Activated naive CD8-positive, alpha-beta T cell (primary cell): Measurements from ENCODE around the gene ZMIZ1.

Source experiments
- H3K27ac Mint-ChIP-seq: one replicate; pipeline ENCODE4 v1.8.0; 2021; ENCODE audit warnings: mixed read lengths
- H3K27me3 Mint-ChIP-seq: one replicate; pipeline ENCODE4 v1.8.0; 2021; ENCODE audit warnings: mixed read lengths
- H3K36me3 Mint-ChIP-seq: one replicate; pipeline ENCODE4 v1.8.0; 2021; ENCODE audit warnings: mixed read lengths
- H3K4me1 Mint-ChIP-seq: one replicate; pipeline ENCODE4 v1.8.0; 2021; ENCODE audit warnings: low read depth, mixed read lengths
- H3K4me3 Mint-ChIP-seq: one replicate; pipeline ENCODE4 v1.8.0; 2021; ENCODE audit warnings: mild to moderate bottlenecking, mixed read lengths
- H3K9me3 Mint-ChIP-seq: one replicate; pipeline ENCODE4 v1.8.0; 2021; ENCODE audit warnings: low read depth, mixed read lengths

The ZMIZ1 gene

GRCh38 chr10:79306644-79307220 lies 238.0 kb downstream of the ZMIZ1 start:
- Mint-ChIP-seq H3K27me3 (no peaks in the 10 kb centered on the region), H3K4me3 (no peak overlapping the region), H3K36me3 (peaks cover 10% of the 10 kb centered on the region), H3K9me3 (no peaks in the 10 kb centered on the region), H3K27ac (no peak overlapping the region), H3K4me1 (no peaks in the 10 kb centered on the region)

- Mint-ChIP-seq H3K9me3 (no peaks in the 10 kb centered on the region), H3K27ac (no peak overlapping the region), H3K4me1 (no peaks in the 10 kb centered on the region), H3K4me3 (no peak overlapping the region), H3K27me3 (no peaks in the 10 kb centered on the region), H3K36me3 (peaks cover 7% of the 10 kb centered on the region)
These were observed 239.2 kb downstream of the ZMIZ1 start for GRCh38 chr10:79308016-79308415.

- no peaks in the 10 kb centered on the region for H3K27me3 Mint-ChIP-seq
- H3K36me3 Mint-ChIP-seq: peaks cover 7% of the 10 kb centered on the region
These were observed 240.4 kb downstream of the ZMIZ1 start for GRCh38 chr10:79308969-79309665.

GRCh38 chr10:79310200-79310865 lies 241.6 kb downstream of the ZMIZ1 start:
- no peaks in the 10 kb centered on the region for H3K27me3 Mint-ChIP-seq
- H3K9me3 Mint-ChIP-seq: no peaks in the 10 kb centered on the region
- H3K4me1 Mint-ChIP-seq: no peaks in the 10 kb centered on the region
- no peak overlapping the region for H3K27ac Mint-ChIP-seq
- H3K4me3 Mint-ChIP-seq: no peak overlapping the region
- H3K36me3 Mint-ChIP-seq: peaks cover 7% of the 10 kb centered on the region

More at GRCh38 chr10:79308969-79309665, 240.4 kb downstream of the ZMIZ1 start:
- Mint-ChIP-seq H3K4me3 (no peak overlapping the region), H3K4me1 (no peaks in the 10 kb centered on the region), H3K27ac (no peak overlapping the region), H3K9me3 (no peaks in the 10 kb centered on the region)

- Mint-ChIP-seq H3K27me3 (no peaks in the 10 kb centered on the region), H3K9me3 (no peaks in the 10 kb centered on the region), H3K4me3 (no peak overlapping the region), H3K27ac (no peak overlapping the region), H3K36me3 (peaks cover 7% of the 10 kb centered on the region), H3K4me1 (peaks cover 6% of the 10 kb centered on the region)
These were observed 242.3 kb downstream of the ZMIZ1 start for GRCh38 chr10:79310911-79311573.

- H3K36me3 Mint-ChIP-seq: peaks cover 7% of the 10 kb centered on the region
- H3K9me3 Mint-ChIP-seq: no peaks in the 10 kb centered on the region
These were observed 243.0 kb downstream of the ZMIZ1 start for GRCh38 chr10:79311581-79312407.

GRCh38 chr10:79312601-79313187 lies 243.9 kb downstream of the ZMIZ1 start:
- Mint-ChIP-seq H3K9me3 (no peaks in the 10 kb centered on the region), H3K27ac (no peak overlapping the region)

More at GRCh38 chr10:79311581-79312407, 243.0 kb downstream of the ZMIZ1 start:
- Mint-ChIP-seq H3K27ac (no peak overlapping the region), H3K27me3 (no peaks in the 10 kb centered on the region), H3K4me3 (no peak overlapping the region), H3K4me1 (peaks cover 12% of the 10 kb centered on the region)

GRCh38 chr10:79313320-79313719 lies 244.6 kb downstream of the ZMIZ1 start:
- Mint-ChIP-seq H3K27me3 (no peaks in the 10 kb centered on the region), H3K4me3 (no peak overlapping the region), H3K27ac (no peak overlapping the region), H3K4me1 (peaks cover 27% of the 10 kb centered on the region), H3K36me3 (peaks cover 4% of the 10 kb centered on the region), H3K9me3 (no peaks in the 10 kb centered on the region)

More at GRCh38 chr10:79312601-79313187, 243.9 kb downstream of the ZMIZ1 start:
- no peak overlapping the region for H3K4me3 Mint-ChIP-seq
- H3K4me1 Mint-ChIP-seq: peaks cover 21% of the 10 kb centered on the region
- peaks cover 6% of the 10 kb centered on the region for H3K36me3 Mint-ChIP-seq
- H3K27me3 Mint-ChIP-seq: no peaks in the 10 kb centered on the region

- peaks cover 4% of the 10 kb centered on the region for H3K36me3 Mint-ChIP-seq
- H3K27ac Mint-ChIP-seq: no peak overlapping the region
- peaks cover 34% of the 10 kb centered on the region for H3K4me1 Mint-ChIP-seq
- no peaks in the 10 kb centered on the region for H3K27me3 Mint-ChIP-seq
- no peaks in the 10 kb centered on the region for H3K9me3 Mint-ChIP-seq
- no peak overlapping the region for H3K4me3 Mint-ChIP-seq
These were observed 245.2 kb downstream of the ZMIZ1 start for GRCh38 chr10:79313911-79314439.

GRCh38 chr10:79314761-79315601 lies 246.2 kb downstream of the ZMIZ1 start:
- Mint-ChIP-seq H3K9me3 (no peaks in the 10 kb centered on the region), H3K36me3 (no peaks in the 10 kb centered on the region), H3K27me3 (no peaks in the 10 kb centered on the region), H3K4me3 (no peak overlapping the region), H3K4me1 (peaks cover 44% of the 10 kb centered on the region), H3K27ac (no peak overlapping the region)

GRCh38 chr10:79315602-79315920 lies 246.8 kb downstream of the ZMIZ1 start:
- no peak overlapping the region for H3K27ac Mint-ChIP-seq

GRCh38 chr10:79316671-79317431 lies 248.1 kb downstream of the ZMIZ1 start:
- H3K36me3 Mint-ChIP-seq: no peaks in the 10 kb centered on the region
- no peaks in the 10 kb centered on the region for H3K27me3 Mint-ChIP-seq
- peaks cover 63% of the 10 kb centered on the region for H3K4me1 Mint-ChIP-seq
- no peaks in the 10 kb centered on the region for H3K9me3 Mint-ChIP-seq
- H3K4me3 Mint-ChIP-seq: peak overlapping the region; percentile 67
- H3K27ac Mint-ChIP-seq: peak overlapping the region; percentile 50

More at GRCh38 chr10:79315602-79315920, 246.8 kb downstream of the ZMIZ1 start:
- H3K9me3 Mint-ChIP-seq: no peaks in the 10 kb centered on the region
- H3K4me1 Mint-ChIP-seq: peaks cover 50% of the 10 kb centered on the region
- H3K4me3 Mint-ChIP-seq: no peak overlapping the region
- H3K27me3 Mint-ChIP-seq: no peaks in the 10 kb centered on the region
- no peaks in the 10 kb centered on the region for H3K36me3 Mint-ChIP-seq

GRCh38 chr10:79318369-79318768 lies 249.6 kb downstream of the ZMIZ1 start:
- no peaks in the 10 kb centered on the region for H3K27me3 Mint-ChIP-seq
- no peak overlapping the region for H3K4me3 Mint-ChIP-seq
- H3K27ac Mint-ChIP-seq: peak overlapping the region; percentile 80
- no peaks in the 10 kb centered on the region for H3K36me3 Mint-ChIP-seq
- peaks cover 78% of the 10 kb centered on the region for H3K4me1 Mint-ChIP-seq
- H3K9me3 Mint-ChIP-seq: no peaks in the 10 kb centered on the region
